ENCODE measurements around the gene CACNA1C.

- no peak for TF ChIP-seq CTCF (IDR thresholded peaks at IDR 0.05)
- TF ChIP-seq POLR2A (IDR thresholded peaks at IDR 0.05): no peak
These were observed 300.5 kb downstream of the CACNA1C start for GRCh38 chr12:2353281-2353680.
